NCI-H2107 treated with DMSO at 0.1 percent for 48 hours (cell line): ENCODE data around the gene BCKDK.
A peak's percentile ranks its signal among the peaks of the same experiment; 100 is the strongest.
"Not testable (repeated sequence)": the region's sequence is repeated elsewhere in the genome, so short reads cannot be mapped to it uniquely, and the experiment has no call there.

Experiments
- DNase-seq: peaks from one replicate; lab custom pipeline; 2025; ENCODE audit not compliant: unreplicated experiment; lab: John Stamatoyannopoulos, UW

Gene BCKDK

DNA sequence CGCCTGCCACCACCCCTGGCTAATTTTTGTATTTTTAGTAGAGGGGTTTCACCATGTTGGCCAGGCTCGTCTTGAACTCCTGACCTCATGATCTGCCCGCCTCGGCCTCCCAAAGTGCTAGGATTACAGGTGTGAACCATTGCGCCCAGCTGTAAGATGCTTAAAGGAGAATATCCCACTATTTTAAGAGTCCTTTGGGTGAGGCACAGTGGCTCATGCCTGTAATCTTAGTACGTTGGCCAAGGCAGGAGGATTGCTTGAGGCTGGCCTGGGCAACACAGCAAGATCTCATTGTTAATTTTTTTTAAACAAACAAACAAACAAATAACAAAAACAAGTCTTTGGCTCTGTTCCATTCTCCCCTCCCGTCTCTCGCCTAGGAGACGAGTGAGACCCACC, 32.9 kb downstream of the BCKDK start:
- DNase-seq: not testable (repeated sequence)

DNA sequence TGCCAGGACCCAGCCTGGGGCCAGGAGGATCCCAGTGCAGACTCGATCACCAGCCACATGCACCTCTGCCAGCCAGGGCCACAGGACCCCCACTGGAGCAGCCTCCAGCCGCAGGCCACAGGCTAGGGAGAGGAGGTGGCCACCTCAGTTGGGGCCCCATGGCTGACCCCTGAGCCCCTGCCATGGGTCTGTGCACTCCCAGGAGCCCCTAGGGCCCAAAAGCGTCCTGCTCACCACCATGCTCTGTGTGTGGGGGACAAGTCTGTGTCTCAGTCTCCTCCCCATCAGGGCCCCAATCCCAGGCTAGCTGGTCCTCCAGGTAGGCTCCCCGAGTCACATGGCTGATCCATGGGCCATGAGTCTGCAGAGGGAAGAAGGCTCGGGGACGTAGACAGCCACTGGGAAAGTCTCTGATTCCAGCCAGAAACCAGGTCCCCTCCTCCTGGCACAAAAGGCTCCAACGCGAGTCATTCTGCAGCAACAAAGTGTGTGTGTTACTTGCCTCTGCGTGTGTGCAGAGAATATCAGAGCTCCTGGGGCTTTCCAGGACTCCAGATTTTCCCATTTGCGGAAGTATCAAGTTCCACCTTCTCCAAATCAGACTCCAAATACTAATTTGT, 33.4 kb downstream of the BCKDK start:
- no peak for DNase-seq

DNA sequence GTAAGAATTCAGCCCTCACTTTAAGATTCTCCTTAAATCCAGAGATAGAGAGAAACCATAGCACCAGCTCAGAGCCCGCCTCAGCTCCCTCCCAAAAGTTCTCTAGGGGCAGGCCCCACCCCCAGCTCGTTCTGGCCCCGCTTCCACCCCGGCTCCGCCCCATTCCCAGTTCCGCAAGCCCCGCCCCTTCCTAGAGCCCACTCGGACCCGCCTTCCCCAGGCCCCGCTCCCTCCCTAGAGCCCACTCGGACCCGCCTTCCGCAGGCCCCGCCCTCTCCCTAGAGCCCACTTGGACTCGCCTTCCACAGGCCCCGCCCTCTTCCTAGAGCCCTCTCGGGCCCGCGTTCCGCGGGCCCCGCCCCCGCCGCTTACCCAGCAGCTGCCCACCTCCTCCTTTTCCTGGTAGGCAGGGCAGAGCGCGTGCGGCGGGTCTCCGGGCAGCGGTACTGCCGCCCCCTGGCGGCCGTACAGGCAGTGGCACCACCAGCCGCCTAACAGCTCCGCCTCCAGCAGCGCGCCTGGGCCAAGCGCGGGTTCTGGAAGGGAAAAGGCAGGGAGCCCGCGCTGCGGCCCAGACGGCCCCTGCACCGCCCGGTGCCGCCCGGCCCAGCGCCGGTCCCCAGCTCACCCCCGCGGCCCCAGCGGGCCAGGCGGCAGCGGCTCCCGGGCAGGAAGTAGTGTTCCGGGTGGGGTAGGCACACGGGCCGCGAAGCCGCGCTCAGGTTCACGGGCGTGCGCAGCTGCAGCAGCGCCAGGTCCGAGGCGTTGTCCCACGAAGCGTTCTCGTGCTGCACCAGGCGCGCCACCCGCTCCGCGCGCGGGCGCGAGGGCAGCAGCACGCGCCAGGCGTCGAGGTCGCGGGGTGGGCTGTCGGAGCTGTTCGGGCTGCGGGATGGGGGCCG, 34.2 kb downstream of the BCKDK start:
- DNase-seq: peak; percentile 92

DNA sequence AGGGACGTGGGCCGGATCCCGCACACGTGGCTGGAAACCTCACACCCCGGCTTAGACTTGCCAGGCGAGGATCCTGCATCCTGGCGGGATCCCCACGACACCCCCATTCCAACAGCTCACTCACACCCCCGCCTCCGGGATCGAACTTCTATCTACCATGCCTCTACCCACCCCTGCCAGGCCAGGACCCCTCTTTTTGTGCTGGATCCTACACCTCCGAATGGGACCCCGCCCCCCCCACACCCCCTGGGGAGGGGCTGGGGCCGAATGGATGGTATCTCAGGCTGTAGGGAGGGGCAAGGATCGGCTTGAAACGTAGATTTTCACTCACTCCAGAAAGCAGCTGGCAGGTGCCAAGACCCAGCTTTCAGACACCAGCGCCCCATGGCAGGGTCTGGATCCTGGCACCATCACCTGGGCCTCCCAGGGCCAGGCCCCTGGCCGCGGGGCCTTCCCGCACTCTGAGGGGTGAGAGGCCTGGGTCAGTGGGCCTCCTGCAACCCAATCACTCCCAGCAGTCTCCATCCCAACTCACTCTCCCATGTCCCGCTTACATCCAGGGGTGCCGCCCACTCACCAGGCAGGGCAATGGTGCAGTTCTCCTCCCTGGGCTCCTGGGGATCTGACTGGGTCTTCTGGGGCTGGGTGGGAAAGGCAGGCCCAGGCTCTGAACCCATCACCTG, 35.0 kb downstream of the BCKDK start:
- no peak for DNase-seq

DNA sequence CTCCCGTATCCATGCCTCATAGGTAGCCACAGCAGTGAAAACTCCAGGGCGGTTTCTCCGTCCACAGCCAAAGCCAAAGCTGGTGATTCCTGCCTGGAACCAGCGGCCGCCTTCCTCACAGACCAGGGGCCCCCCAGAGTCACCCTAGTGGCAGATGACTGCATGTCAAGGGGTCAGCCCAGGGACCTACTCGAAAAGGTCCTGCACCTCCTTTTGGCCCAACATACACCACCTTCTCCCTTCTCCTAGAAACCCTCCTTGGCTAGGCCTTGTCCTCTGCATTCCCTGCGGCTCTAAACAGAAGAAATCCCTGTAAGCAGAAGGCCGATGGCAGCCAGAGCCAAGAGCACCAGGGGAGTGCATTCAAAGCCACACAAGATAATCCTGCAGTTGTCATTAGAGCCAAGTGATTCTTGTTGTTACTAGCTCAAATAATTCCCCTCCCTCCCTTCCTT, 35.5 kb downstream of the BCKDK start:
- DNase-seq: no peak

DNA sequence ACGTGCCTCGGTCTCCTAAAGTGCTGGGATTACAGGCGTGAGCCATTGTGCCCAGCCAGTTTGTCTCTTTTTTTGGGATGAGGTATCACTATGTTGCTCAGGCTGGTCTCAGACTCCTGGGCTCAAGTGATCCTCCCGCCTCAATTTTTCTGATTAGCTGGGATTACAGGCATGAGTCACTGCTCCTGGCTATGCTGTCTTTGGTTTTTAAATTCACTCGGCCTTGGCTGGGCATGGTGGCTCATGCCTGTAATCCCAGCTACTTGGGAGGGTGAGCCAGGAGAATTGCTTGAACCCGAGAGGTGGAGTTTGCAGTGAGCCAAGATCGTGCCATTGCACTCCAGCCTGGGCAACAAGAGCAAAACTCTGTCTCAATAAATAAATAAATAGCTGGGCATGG, 36.2 kb downstream of the BCKDK start:
- DNase-seq: not testable (repeated sequence)

DNA sequence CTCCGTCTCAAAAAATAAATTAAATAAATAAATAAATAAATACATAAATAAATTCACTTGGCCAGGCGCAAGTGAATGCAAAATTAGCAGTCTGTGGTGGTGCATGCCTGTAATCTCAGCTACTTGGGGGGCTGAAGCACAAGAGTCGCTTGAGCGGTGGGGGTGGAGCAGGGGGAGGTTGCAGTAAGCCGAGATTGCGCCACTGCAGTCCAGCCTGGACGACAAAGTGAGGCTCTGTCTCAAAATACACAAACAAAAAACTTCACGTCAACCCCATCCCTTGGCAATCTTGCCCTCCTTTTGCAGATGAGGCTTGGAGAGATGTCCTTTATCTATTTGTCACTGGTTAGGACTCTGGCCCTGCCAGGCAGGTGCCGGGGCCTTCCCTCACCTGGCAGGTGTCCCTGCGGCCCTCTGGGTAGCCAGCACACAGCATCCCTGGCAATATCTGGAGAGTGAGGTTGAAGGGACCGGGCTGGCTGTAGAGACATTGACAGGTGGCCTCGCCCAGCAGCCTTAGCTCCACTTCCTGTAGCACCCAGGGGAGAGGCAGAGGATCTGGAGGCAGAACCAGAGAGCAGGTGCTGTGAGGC, 37.3 kb downstream of the BCKDK start:
- no peak for DNase-seq

DNA sequence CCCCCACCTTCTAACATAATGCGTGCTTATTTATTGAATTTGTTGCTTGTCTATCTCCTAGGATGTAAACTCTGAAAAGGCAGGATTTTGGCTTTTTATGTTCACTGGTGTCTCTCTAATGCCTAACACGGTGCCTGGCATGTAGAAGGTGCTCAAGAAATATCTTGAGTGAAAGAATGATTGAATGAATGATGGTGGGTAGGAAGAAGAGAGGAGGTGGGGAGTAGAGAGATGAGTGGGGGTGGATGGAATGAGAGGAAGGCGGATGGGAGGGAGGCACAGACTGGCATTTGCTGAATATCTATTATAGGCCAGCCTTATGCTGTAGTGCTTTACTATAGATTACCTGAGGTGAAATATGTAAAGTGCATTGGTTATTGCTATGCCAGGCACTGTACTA, 39.4 kb downstream of the BCKDK start:
- no peak for DNase-seq

DNA sequence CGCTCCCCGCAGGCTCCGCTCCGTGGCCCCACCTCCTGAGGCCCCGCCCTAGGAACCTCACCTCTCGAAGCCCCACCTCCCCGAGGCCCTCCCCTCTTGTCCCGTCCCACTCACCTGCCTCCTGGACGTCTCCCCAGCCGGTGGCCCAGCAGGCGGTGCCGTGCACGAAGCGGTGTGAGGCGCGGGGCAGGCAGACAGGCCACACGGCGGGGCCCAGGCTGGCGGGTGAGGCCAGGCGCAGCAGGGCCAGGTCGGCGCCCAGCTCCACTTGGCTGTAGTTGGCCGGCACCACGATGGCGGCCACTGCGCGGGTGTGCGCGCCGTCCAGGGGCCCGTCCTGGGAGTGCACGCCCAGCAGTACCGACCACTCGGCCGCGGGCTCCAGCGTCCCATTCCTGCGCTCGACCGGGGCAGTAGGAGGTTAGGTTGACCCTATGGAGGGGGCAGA, 40.1 kb downstream of the BCKDK start:
- DNase-seq: no peak

DNA sequence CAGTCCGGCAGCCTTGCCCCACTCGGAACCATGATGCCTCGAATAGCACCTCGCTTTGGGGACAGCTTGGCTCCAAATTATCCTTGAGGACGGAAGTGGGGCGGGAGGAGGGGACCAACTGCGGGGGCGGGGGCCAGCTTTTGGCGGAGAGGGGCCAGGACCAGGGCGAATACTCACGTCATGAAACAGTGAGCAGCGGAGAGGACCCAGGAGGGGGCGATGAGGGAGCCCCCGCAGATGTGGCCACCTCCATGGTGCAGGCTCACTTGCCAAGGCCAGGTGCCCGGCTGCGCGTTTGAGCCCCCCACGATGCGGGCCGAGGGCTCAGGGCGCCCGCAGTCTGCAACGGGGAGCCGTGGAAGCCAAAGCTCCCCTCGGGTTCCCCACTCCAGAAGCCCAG, 40.7 kb downstream of the BCKDK start:
- DNase-seq: no peak

DNA sequence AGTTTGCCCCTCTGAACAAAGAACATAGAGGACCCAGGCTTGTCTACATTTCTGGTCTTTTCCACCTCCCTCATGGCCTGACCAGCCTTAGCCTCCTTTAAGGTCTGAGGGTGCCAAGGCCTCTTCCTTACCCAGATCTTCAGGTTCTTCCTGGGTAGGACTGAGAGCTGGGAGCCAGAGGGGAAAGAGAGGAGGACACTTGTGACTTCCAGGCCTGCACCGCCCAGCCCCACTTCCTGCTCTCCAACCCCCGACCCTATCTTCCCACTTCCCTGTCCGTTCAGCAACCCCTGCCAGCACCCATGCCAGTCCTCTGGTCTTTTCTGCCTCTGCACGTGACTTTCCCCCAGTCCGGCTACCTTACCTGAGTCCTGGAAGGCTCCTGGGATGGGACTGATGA, 41.1 kb downstream of the BCKDK start:
- no peak for DNase-seq

DNA sequence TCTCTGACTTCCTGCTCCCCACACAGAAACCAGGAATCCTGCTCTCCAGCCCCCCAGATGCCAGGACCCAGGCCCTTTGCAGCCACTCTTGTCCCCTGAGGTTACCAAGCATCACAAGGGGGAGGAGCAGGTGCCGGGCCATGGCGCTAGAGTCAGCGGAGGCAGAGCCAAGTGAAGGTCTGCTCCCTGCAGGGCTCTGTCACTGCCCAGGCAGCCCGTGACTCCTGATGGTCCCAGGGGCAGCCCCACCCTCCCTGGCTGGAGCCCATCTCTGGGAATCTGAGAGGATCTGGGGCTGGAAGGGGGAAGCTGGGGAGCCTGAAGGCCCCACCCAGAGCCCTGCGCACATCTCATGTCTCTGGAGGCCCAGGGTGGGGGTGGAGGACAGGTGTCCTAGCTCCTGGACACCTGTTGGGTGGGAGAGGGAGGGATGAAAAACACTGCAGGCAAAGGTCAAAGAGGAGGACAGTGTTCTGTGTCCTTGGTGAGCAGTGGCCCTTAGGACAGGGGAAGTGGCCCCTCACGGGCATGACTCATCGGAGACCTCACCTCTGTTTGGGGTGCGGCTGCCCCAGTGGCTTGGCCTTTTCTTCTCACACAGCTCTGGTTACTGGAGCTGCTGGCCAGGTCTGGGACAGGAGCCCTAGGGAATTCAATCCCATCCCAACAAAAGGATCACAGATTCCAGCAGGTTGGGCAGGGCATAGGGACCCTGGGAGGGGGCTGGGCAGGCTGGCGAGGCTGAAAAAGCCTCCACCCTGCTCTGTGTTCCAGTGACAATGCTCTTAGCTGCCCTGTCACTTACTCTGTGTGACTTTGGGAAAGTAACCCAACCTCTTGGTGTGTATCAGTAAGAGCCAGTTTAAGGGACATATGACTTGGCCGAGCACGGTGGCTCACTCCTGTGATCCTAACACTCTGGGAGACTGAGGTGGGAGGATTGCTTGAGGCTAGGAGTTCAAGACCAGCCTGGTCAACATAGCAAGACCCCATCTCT, 42.0 kb downstream of the BCKDK start, which contains the start of gene PRSS36:
PRSS36 (minus strand) TSS at position 173 of the 997 bp plus-strand sequence; CDS start at position 142, 31 bp downstream.
- DNase-seq: no peak

DNA sequence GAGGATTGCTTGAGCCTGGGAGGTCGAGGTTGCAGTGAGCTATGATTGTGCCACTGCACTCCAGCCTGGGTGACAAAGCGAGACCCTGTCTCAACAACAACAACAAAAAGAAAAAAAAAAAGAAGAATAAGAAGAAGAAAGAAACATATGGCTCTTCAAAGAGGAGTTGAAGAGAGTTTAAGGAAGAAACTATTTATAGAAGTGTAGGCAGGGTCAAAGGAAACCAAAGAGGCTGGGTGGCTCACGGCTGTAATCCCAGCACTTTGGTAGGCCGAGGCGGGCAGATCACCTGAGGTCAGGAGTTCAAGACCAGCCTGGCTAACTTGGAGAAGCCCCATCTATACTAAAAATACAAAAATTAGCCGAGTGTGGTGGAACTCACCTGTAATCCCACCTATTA, 42.8 kb downstream of the BCKDK start:
- DNase-seq: not testable (repeated sequence)

DNA sequence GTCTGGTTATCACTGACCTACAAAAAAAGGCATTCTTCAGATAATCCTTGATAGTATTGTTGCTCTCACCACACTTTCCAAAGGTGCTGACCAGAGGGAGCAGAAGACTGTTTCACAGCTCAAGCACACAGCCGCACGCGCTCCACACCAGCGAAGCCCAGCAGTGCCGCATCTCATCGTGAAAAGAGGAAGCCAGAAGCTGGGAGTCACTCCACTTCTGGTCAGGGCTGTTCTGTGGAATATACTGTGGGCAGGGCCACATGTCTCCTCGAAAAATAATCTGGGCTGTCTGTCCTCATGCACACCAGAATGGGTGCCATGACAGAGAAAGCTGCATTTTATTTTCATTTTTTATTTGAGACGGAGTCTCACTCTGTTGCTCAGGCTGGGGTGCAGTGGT, 49.0 kb downstream of the BCKDK start:
- no peak for DNase-seq
